WTC11 (cell line): ENCODE data around the gene RTP5. TPM values are rescaled to one million over a fixed set of nuclear protein-coding genes. Genes with fewer than 3 reads are reported as not detected.
A peak's percentile ranks its signal among the peaks of the same experiment; 100 is the strongest.

Experiments
- ATAC-seq: fragments of 200-7000 bp; cut with Tn5 transposase; 2 replicates; pipeline ENCODE4 v1.10.0; 2021; ENCODE audit warnings: mild to moderate bottlenecking, moderate library complexity
- CTCF ChIA-PET: fragments of 300-600 bp; sonication (Branson Sonifier 250); formaldehyde crosslinking; loops from one replicate; lab custom pipeline; 2021; ENCODE audit warnings: antibody characterized with exemption; lab: Charles Lee
- POLR2A ChIA-PET: fragments of 350-600 bp; sonication (Branson Sonifier 250); formaldehyde crosslinking; loops from one replicate; lab custom pipeline; 2021; ENCODE audit warnings: antibody characterized with exemption; lab: Charles Lee
- DNase-seq: peaks from one replicate; pipeline ENCODE4 v3.0.0; 2021; ENCODE audit warnings: low spot score
- H3K27ac Mint-ChIP-seq: 2 replicates; pipeline ENCODE4 v1.8.0; 2021; ENCODE audit warnings: mixed read lengths
- H3K27me3 Mint-ChIP-seq: 2 replicates; pipeline ENCODE4 v1.8.0; 2021; ENCODE audit warnings: low read depth, mild to moderate bottlenecking, moderate library complexity, mixed read lengths
- H3K36me3 Mint-ChIP-seq: 2 replicates; pipeline ENCODE4 v1.8.0; 2021; ENCODE audit warnings: mixed read lengths
- H3K4me1 Mint-ChIP-seq: 2 replicates; pipeline ENCODE4 v1.8.0; 2022; ENCODE audit warnings: mixed read lengths
- H3K4me3 Mint-ChIP-seq: 2 replicates; pipeline ENCODE4 v1.8.0; 2021; ENCODE audit warnings: mild to moderate bottlenecking, moderate library complexity, mixed read lengths
- H3K9me3 Mint-ChIP-seq: 2 replicates; pipeline ENCODE4 v1.8.0; 2021; ENCODE audit warnings: mixed read lengths
- CBFB ChIP-seq: sonication (generic); formaldehyde crosslinking; IDR thresholded peaks from 2 replicates; pipeline ENCODE4 v1.8.1; 2022; ENCODE audit warnings: mild to moderate bottlenecking, low read depth, missing genetic modification reagents
- FOXJ3 ChIP-seq: sonication (generic); formaldehyde crosslinking; IDR thresholded peaks from 2 replicates; pipeline ENCODE4 v1.9.0; 2021; ENCODE audit warnings: missing genetic modification reagents, mild to moderate bottlenecking, borderline replicate concordance
- NFE2L1 ChIP-seq: sonication (generic); formaldehyde crosslinking; IDR thresholded peaks from 2 replicates; pipeline ENCODE4 v1.8.1; 2023; ENCODE audit warnings: missing genetic modification reagents
- NR2C2 ChIP-seq: sonication (generic); formaldehyde crosslinking; IDR thresholded peaks from 2 replicates; pipeline ENCODE4 v1.8.0; 2022; ENCODE audit warnings: mild to moderate bottlenecking, missing genetic modification reagents
- SOX15 ChIP-seq: fragments of 250-450 bp; sonication (Bioruptor Pico); IDR thresholded peaks from 2 replicates; pipeline ENCODE4 v1.9.0; 2021; ENCODE audit warnings: mild to moderate bottlenecking
- TEAD1 ChIP-seq: sonication (generic); formaldehyde crosslinking; IDR thresholded peaks from 2 replicates; pipeline ENCODE4 v1.8.0; 2022; ENCODE audit warnings: mild to moderate bottlenecking, missing genetic modification reagents
- ZNF138 ChIP-seq: sonication (generic); formaldehyde crosslinking; conservative IDR thresholded peaks from 2 replicates; pipeline ENCODE4 v1.8.1; 2022; ENCODE audit warnings: mild to moderate bottlenecking, moderate library complexity, missing genetic modification reagents
- ZNF423 ChIP-seq: fragments of 250-450 bp; sonication (Bioruptor Pico); IDR thresholded peaks from 2 replicates; pipeline ENCODE4 v2.1.2; 2022; ENCODE audit warnings: mild to moderate bottlenecking, moderate library complexity
- total RNA-seq: library from RNA; stranded (reverse); gene quantifications from 3 replicates; pipeline ENCODE4 v1.2.3, GENCODE V29; 2021
- TF ChIP-seq, protein P1 (sequence below): sonication (generic); formaldehyde crosslinking; IDR thresholded peaks from 2 replicates; pipeline ENCODE4 v1.8.0; 2023; ENCODE audit warnings: mild to moderate bottlenecking, missing genetic modification reagents
- TF ChIP-seq, protein P2 (sequence below): sonication (generic); formaldehyde crosslinking; IDR thresholded peaks from 2 replicates; pipeline ENCODE4 v1.8.1; 2022; ENCODE audit warnings: low read depth, mild to moderate bottlenecking, moderate library complexity, missing genetic modification reagents, borderline replicate concordance
- TF ChIP-seq, protein P3 (sequence below): sonication (generic); formaldehyde crosslinking; IDR thresholded peaks from 2 replicates; pipeline ENCODE4 v1.8.0; 2023; ENCODE audit warnings: missing genetic modification reagents, mild to moderate bottlenecking, borderline replicate concordance

The RTP5 gene
- total RNA-seq, 1 experiment from 2014 or later = not detected

DNA sequence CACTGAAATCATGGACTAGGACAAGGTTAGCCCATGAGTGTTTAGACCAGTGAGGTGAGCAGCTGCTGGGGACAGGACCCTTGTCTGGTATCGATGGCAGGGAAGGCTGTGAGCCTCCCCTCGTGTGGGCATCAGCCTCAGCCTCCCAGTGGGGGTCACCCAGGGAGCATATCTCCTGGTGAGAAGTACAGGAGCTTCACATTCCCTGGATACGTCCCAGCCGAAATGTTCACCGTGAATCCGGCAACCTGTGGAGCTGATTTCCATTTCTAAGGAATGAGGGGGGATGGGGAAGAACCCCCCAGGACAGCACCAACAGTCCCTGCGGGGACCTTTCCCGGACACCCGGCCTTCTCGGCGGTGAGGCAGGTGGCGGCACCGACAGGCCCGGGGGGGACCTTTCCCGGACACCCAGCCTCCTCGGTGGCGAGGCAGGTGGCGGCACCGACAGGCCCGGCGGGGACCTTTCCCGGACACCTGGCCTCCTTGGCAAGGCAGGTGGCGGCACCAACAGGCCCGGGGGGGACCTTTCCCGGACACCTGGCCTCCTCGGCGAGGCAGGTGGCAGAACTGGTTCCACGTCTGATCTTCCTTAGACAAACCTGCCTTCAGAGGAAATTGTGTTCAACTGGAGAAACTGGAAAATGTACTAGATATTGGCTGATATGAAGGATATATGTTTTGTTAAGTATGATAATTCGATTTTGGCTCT lies 21.2 kb downstream of the RTP5 start:
- peaks cover 14% of the 10 kb centered on the region for H3K9me3 Mint-ChIP-seq
- ChIA-PET CTCF (no interaction called here), POLR2A (no interaction called here)

DNA sequence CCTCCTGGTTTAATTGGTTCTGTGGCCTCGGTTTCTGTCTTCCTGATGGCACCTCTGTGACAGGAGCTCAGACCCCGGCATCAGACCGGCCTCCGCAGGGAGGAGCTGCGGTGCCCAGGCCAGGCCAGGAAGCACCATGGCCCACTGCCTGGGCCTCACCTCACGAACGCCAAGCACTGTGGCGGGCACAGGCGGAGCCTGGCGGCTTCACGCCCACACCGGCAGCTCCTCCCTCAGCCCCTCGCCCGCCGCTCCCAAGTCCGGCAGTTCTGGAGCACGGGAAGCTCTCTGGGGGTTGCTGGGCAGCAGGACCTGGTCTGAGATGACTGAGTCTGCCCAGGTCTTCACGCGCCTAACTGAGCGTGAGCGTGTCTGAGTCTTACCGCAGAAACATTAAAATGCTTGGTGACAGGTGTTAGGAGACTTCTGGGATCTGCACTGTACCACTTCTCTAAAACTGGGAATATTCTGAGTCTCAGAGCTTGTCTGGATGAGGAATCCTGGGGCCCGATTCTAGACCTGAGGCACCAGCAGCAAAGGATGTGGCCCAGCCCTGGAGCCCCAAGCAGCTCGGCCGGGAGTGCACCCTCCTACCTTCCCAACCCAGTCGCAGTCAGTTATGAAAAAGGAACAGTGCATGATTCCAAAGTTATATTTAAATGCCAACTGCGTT lies 21.9 kb downstream of the RTP5 start:
- ChIA-PET POLR2A (interaction anchor here (0.6 kb wide), 1 partner anchor 8 kb away, joined by 3 read pairs; no protein-coding TSS in a partner anchor), CTCF (interaction anchor here (0.5 kb wide), 1 partner anchor 194 kb away, joined by 3 read pairs; no protein-coding TSS in a partner anchor)
- peaks cover 19% of the 10 kb centered on the region for H3K4me1 Mint-ChIP-seq
- DNase-seq (no peak), ATAC-seq (no peak)
- peaks cover 14% of the 10 kb centered on the region for H3K36me3 Mint-ChIP-seq
- H3K27ac Mint-ChIP-seq = peak overlapping the region; percentile 79; the same call in 1 of the 2 replicates
- H3K9me3 Mint-ChIP-seq = peaks cover 14% of the 10 kb centered on the region
- no peaks in the 10 kb centered on the region; the same call in 1 of the 2 replicates for H3K27me3 Mint-ChIP-seq
- TF ChIP-seq, protein P1, sequence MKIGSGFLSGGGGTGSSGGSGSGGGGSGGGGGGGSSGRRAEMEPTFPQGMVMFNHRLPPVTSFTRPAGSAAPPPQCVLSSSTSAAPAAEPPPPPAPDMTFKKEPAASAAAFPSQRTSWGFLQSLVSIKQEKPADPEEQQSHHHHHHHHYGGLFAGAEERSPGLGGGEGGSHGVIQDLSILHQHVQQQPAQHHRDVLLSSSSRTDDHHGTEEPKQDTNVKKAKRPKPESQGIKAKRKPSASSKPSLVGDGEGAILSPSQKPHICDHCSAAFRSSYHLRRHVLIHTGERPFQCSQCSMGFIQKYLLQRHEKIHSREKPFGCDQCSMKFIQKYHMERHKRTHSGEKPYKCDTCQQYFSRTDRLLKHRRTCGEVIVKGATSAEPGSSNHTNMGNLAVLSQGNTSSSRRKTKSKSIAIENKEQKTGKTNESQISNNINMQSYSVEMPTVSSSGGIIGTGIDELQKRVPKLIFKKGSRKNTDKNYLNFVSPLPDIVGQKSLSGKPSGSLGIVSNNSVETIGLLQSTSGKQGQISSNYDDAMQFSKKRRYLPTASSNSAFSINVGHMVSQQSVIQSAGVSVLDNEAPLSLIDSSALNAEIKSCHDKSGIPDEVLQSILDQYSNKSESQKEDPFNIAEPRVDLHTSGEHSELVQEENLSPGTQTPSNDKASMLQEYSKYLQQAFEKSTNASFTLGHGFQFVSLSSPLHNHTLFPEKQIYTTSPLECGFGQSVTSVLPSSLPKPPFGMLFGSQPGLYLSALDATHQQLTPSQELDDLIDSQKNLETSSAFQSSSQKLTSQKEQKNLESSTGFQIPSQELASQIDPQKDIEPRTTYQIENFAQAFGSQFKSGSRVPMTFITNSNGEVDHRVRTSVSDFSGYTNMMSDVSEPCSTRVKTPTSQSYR (CRISPR knock-in tag) = no peak
- TF ChIP-seq NFE2L1 (CRISPR knock-in tag) = no peak
- TF ChIP-seq, protein P2, sequence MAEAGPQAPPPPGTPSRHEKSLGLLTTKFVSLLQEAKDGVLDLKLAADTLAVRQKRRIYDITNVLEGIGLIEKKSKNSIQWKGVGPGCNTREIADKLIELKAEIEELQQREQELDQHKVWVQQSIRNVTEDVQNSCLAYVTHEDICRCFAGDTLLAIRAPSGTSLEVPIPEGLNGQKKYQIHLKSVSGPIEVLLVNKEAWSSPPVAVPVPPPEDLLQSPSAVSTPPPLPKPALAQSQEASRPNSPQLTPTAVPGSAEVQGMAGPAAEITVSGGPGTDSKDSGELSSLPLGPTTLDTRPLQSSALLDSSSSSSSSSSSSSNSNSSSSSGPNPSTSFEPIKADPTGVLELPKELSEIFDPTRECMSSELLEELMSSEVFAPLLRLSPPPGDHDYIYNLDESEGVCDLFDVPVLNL = no peak
- no peak overlapping the region for H3K4me3 Mint-ChIP-seq

More for the DNA sequence above, 21.2 kb downstream of the RTP5 start:
- H3K27ac Mint-ChIP-seq = no peak overlapping the region
- no peaks in the 10 kb centered on the region; the same call in 1 of the 2 replicates for H3K27me3 Mint-ChIP-seq
- H3K36me3 Mint-ChIP-seq = peaks cover 14% of the 10 kb centered on the region
- no peak for TF ChIP-seq NFE2L1 (CRISPR knock-in tag)
- TF ChIP-seq ZNF423 (CRISPR knock-in tag) = peak; percentile 96
- ATAC-seq (no peak), DNase-seq (no peak)
- H3K4me1 Mint-ChIP-seq = peaks cover 19% of the 10 kb centered on the region
- no peak overlapping the region for H3K4me3 Mint-ChIP-seq

DNA sequence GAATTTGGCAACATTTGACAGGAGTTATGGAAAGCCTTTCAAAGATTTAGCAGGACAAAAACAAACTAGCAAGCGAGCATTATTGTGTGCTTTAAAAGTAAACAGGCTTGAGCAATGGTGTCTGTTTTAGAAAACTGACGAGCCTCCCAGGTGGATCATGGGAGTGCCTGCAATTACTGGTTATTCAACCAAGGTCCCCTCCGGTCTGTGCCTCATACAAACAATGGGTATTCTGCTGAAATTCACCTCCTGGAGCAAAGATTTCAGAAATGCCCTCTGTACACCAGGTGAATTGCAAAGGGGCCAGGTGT lies 22.4 kb downstream of the RTP5 start:
- Mint-ChIP-seq H3K36me3 (peaks cover 16% of the 10 kb centered on the region), H3K4me1 (peaks cover 19% of the 10 kb centered on the region), H3K27ac (peak overlapping the region; percentile 79; the same call in 1 of the 2 replicates), H3K27me3 (no peaks in the 10 kb centered on the region; the same call in 1 of the 2 replicates), H3K4me3 (no peak overlapping the region), H3K9me3 (peaks cover 14% of the 10 kb centered on the region)
- ChIA-PET POLR2A (interaction anchor here (0.6 kb wide), 1 partner anchor 9 kb away, joined by 3 read pairs; no protein-coding TSS in a partner anchor), CTCF (no interaction called here)
- ATAC-seq = no peak
- no peak for DNase-seq
- TF ChIP-seq, protein P3, sequence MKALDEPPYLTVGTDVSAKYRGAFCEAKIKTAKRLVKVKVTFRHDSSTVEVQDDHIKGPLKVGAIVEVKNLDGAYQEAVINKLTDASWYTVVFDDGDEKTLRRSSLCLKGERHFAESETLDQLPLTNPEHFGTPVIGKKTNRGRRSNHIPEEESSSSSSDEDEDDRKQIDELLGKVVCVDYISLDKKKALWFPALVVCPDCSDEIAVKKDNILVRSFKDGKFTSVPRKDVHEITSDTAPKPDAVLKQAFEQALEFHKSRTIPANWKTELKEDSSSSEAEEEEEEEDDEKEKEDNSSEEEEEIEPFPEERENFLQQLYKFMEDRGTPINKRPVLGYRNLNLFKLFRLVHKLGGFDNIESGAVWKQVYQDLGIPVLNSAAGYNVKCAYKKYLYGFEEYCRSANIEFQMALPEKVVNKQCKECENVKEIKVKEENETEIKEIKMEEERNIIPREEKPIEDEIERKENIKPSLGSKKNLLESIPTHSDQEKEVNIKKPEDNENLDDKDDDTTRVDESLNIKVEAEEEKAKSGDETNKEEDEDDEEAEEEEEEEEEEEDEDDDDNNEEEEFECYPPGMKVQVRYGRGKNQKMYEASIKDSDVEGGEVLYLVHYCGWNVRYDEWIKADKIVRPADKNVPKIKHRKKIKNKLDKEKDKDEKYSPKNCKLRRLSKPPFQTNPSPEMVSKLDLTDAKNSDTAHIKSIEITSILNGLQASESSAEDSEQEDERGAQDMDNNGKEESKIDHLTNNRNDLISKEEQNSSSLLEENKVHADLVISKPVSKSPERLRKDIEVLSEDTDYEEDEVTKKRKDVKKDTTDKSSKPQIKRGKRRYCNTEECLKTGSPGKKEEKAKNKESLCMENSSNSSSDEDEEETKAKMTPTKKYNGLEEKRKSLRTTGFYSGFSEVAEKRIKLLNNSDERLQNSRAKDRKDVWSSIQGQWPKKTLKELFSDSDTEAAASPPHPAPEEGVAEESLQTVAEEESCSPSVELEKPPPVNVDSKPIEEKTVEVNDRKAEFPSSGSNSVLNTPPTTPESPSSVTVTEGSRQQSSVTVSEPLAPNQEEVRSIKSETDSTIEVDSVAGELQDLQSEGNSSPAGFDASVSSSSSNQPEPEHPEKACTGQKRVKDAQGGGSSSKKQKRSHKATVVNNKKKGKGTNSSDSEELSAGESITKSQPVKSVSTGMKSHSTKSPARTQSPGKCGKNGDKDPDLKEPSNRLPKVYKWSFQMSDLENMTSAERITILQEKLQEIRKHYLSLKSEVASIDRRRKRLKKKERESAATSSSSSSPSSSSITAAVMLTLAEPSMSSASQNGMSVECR (CRISPR knock-in tag) = no peak
- TF ChIP-seq CBFB (no peak), SOX15 (CRISPR knock-in tag) (no peak), FOXJ3 (CRISPR knock-in tag) (no peak), TEAD1 (CRISPR knock-in tag) (no peak), ZNF138 (CRISPR knock-in tag) (no peak), NR2C2 (CRISPR knock-in tag) (no peak)
